Measurements from ENCODE around the gene REM2.

- no peak for TF ChIP-seq CTCF (conservative IDR thresholded peaks at IDR 0.05; ENCODE audit: low read depth, low read length)
- no peak for TF ChIP-seq RAD21 (IDR thresholded peaks at IDR 0.05; ENCODE audit: low read length)
- TF ChIP-seq MXI1 (IDR thresholded peaks at IDR 0.05; ENCODE audit: borderline replicate concordance, low read depth, low read length): no peak
- TF ChIP-seq SMC3 (IDR thresholded peaks at IDR 0.05; ENCODE audit: low read depth, low read length): no peak
- TF ChIP-seq RFX5 (IDR thresholded peaks at IDR 0.05; ENCODE audit: low read depth, low read length): no peak
- no peak; the same call in 1 of the 2 replicates for TF ChIP-seq POLR2A (IDR thresholded peaks at IDR 0.05; ENCODE audit: low read depth, low read length)
- TF ChIP-seq, protein P1, sequence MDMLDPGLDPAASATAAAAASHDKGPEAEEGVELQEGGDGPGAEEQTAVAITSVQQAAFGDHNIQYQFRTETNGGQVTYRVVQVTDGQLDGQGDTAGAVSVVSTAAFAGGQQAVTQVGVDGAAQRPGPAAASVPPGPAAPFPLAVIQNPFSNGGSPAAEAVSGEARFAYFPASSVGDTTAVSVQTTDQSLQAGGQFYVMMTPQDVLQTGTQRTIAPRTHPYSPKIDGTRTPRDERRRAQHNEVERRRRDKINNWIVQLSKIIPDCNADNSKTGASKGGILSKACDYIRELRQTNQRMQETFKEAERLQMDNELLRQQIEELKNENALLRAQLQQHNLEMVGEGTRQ (IDR thresholded peaks at IDR 0.05; ENCODE audit: low read depth, low read length): no peak
- no peak for TF ChIP-seq RCOR1 (IDR thresholded peaks at IDR 0.05; ENCODE audit: insufficient replicate concordance, low read length)
- no peak for TF ChIP-seq FOS (IDR thresholded peaks at IDR 0.05; ENCODE audit: low read depth, low read length)
- TF ChIP-seq MAZ (IDR thresholded peaks at IDR 0.05; ENCODE audit: borderline replicate concordance, low read depth, low read length): no peak
- TF ChIP-seq NFE2L2 (IDR thresholded peaks at IDR 0.05; ENCODE audit: low read depth, low read length): no peak
- TF ChIP-seq, protein P2, sequence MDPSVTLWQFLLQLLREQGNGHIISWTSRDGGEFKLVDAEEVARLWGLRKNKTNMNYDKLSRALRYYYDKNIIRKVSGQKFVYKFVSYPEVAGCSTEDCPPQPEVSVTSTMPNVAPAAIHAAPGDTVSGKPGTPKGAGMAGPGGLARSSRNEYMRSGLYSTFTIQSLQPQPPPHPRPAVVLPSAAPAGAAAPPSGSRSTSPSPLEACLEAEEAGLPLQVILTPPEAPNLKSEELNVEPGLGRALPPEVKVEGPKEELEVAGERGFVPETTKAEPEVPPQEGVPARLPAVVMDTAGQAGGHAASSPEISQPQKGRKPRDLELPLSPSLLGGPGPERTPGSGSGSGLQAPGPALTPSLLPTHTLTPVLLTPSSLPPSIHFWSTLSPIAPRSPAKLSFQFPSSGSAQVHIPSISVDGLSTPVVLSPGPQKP (IDR thresholded peaks at IDR 0.05; ENCODE audit: borderline replicate concordance, low read depth, low read length): no peak
- TF ChIP-seq BHLHE40 (IDR thresholded peaks at IDR 0.05; ENCODE audit: low read depth, low read length): no peak
Measured at GRCh38 chr14:22841311-22841710, 41.7 kb upstream of the REM2 start.
